HG03060 (cell line): ENCODE data around the gene SLC5A2.
"Not testable (repeated sequence)": the region's sequence is repeated elsewhere in the genome, so short reads cannot be mapped to it uniquely, and the experiment has no call there.

Experiments used
- ATAC-seq: cut with Tn5 transposase; IDR thresholded peaks from one replicate; pipeline ENCODE4 v1.9.1; 2021; ENCODE audit warnings: low read depth, moderate number of reproducible peaks; ENCODE audit not compliant: unreplicated experiment

Gene SLC5A2

DNA sequence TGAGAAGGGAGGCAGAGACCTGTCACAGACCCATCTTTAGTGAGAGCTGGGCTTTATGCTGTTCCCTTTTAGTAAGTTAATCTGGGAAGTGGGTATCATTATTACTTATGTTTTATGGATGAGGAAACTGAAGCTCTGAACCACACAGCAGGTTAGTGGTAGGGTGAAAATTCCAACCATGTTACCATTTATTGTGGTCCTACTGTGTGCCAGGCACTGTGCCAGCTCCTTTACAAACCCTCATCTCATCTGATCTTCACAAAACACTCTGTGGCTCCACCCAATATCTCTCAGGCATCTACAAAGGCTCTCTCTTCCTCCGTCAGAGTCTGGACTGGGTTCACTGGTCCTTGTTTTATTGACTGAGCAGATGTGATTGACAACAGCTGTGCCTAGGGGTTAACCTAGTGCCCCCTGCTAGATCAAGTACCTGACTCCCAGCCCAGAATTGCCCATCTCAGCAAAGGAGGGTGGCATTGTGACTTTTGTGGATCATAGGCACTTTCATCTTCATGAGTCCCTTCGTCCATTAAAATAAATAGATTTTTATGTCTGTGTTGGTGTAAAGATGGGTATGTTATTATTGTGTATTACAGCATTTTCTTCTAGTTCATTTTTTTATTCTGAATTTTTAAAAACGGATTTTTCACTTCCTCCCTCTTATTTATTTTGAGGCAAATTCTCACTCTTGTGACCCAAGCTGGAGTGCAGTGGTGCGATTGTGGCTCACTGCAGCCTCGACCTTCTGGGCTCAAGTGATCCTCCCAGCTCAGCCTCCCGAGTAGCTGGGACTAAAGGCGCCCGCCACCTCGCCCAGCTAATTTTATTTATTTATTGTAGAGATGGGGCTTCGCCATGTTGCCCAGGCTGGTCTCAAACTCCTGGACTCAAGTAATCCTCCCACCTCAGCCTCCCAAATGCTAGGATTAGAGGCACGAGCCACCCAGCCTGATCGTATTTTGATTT, 7.9 kb upstream of the SLC5A2 start:
- ATAC-seq = no peak

DNA sequence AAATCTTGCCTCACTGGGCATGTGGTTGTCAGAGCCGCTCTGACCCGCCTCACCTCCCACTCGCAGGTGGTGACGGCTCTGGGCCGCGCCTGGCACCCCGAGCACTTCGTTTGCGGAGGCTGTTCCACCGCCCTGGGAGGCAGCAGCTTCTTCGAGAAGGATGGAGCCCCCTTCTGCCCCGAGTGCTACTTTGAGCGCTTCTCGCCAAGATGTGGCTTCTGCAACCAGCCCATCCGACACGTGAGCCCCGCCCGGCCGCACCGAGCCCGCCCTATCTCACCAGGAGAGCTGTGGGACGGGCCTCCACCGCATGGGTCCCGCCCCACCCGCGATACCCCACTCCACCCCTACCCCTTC, 7.0 kb upstream of the SLC5A2 start:
- no peak for ATAC-seq

GRCh38 chr16:31476303-31477219, 6.4 kb upstream of the SLC5A2 start:
- no peak for ATAC-seq

- ATAC-seq = no peak
Measured at GRCh38 chr16:31477220-31478216, 5.4 kb upstream of the SLC5A2 start.

DNA sequence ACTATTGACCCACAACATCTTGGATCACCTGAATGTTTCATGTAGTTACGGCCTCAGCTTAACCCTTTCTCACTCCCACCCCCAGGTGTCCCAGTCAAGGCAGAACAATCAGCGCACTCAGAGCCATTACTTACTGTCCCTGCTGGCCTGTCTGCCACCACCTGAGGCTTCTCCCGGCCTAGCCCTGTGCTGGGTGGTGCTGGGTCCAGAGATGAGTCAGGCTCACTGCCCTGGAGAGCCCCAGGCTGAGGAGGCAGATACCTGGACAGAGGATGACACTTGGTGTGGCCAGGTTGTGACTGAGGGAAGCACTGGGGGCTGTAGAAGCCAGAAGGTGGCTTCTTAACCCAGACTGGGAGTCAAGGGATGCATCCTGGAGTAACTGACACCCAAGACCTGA, 4.0 kb upstream of the SLC5A2 start:
- ATAC-seq = no peak

DNA sequence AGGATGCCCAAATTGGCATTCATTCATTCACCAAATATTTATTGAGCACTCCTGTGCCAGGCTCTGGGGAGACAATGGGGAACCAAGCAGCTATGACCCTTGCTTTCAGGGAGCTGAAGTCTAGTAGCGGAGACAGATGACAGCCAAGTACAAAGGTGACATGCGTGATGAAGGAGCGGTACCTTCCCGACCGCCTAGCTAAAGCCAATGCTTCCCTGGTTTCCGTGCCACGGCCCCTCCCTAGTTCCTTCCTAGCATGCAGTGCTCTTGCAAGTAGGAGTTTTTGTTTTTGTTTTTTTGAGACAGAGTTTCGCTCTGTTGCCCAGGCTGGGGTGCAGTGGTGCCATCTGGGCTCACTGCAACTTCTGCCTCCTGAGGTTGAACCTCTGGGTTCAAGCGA, 3.2 kb upstream of the SLC5A2 start:
- ATAC-seq = no peak

DNA sequence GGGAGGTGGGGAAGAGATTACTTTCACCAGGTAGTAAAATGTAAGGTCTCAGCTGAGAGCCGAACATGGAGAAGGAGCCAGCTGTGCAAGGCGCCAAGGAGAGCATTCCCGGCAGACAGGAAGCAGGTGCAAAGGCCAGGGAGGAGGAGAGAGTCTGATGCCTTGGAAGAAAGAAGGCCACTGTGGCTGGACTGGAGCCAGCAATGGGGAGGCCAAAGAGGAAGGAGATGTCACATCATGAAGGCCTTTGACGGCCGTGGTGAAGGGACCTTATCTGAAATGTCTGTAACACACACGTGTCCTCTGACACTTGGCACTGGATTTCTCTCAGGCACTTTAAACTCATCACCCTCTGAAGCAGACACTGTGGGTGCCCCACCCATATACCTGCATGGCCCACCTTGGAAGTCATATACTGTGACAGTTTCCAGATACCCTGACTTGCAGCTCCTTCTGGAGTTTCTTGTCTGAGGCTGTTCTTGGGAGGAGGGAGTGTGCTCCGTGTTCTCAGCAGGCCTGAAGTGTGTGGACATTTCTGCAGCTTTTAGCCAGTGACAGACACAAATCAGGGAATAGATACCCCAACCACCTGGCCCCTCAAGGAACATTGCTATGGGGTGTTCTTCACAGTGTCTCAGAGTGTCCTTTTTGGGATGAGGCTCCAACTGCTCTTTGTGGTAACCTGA, 1.9 kb upstream of the SLC5A2 start:
- no peak for ATAC-seq

DNA sequence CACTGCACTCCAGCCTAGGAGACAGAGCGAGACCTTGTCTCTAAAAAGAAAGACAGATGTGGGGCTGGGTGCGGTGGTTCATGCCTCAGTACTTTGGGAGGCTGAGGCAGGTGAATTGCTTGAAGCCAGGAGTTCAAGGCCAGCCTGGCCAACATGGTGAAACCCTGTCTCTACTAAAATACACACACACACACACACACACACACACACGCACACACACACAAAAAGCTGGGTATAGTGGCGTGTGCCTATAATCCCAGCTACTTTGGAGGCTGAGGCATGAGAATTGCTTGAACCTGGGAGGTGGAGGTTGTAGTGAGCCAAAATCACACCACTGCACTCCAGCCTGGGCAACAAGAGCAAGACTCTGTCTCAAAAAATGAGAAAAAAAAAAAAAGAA, 1.1 kb downstream of the SLC5A2 start:
- not testable (repeated sequence) for ATAC-seq

DNA sequence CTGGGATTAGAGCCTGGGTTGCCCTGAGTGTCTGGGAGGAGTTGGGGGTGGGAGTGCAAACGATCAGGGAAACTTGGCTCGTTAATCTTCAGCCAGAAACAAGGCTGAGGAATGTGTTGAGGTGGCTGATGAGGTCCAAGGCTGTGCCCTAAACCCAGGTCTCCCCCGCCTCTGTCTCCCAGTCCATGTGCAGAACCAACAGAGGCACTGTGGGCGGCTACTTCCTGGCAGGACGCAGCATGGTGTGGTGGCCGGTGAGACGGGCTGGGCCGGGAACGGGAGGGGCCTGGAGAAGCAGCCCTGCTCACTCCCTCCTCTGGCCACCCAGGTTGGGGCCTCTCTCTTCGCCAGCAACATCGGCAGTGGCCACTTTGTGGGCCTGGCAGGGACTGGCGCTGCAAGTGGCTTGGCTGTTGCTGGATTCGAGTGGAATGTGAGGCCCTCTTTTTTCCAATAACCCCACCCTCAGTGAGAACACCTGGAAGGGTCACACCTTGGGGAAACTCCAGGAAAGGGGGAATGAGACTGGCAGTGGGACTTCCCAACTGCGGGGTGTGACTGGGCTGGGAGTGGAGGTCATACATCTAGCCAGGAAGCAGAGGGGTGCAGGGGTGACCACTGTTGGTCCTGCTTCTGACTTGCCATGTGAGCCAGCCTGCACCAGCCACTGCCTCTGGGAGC, 1.7 kb downstream of the SLC5A2 start:
- no peak for ATAC-seq

- ATAC-seq = no peak
Measured at GRCh38 chr16:31485571-31485970, 2.6 kb downstream of the SLC5A2 start.

DNA sequence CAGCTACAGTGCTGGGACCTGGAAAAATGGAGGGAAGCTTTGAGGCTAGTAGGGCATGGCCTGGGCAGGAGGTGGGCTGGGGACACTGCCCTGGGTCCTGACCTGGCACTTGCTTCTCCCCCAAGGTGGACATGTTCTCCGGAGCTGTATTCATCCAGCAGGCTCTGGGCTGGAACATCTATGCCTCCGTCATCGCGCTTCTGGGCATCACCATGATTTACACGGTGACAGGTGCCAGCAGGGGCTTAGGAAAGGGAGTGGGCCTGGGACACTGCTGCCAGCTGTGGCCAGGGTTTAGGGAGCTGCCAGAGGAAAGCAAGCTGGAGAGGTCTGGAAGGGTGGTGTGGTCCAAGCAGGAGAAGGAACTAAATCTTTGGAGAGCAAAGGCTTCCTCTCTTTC, 3.1 kb downstream of the SLC5A2 start:
- no peak for ATAC-seq

- ATAC-seq = no peak
Measured at GRCh38 chr16:31487071-31487719, 4.3 kb downstream of the SLC5A2 start.

DNA sequence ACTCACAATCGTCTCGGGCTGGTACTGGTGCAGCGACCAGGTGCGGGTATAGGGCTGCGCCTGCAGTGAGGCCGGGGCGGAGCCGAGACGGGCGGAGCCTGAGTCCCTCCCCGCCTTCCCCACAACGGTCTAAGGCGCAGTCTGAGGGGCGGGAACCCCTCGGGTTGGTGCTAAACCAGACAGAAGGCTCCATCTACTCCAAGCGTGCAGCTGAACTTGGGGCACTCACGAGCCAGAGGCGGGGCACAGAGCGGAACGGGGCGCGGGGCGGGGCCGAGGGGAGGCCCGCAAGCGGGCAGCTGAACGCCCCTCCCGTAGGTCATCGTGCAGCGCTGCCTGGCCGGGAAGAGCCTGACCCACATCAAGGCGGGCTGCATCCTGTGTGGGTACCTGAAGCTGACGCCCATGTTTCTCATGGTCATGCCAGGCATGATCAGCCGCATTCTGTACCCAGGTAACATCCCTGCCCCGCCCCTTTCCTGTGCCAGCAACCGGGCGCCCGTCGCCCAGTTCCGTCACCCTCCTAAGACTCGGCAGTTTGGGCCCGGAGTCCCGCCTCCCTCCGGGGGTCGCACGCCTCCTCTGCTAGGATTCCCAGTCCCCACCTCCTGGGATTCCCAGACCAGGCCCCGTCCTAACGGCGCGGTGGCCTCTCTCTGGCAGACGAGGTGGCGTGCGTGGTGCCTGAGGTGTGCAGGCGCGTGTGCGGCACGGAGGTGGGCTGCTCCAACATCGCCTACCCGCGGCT, 5.0 kb downstream of the SLC5A2 start:
- ATAC-seq = no peak

GRCh38 chr16:31488468-31489297, 5.8 kb downstream of the SLC5A2 start:
- ATAC-seq = no peak

GRCh38 chr16:31489298-31489564, 6.3 kb downstream of the SLC5A2 start:
- ATAC-seq = no peak

- no peak for ATAC-seq
Measured at GRCh38 chr16:31489616-31490584, 7.0 kb downstream of the SLC5A2 start.
